Nephron (organoid): ENCODE measurements around the gene ORC6.

Source experiments
- H3K27ac Mint-ChIP-seq, 3 experiments: 2 replicates each; pipeline ENCODE4 v1.8.0; 2020; ENCODE audit warnings: mixed read lengths in 3 of 3, mild to moderate bottlenecking in 2 of 3, moderate library complexity in 1 of 3
- H3K27me3 Mint-ChIP-seq: 2 replicates; pipeline ENCODE4 v1.8.0; 2021; ENCODE audit warnings: low read depth, mild to moderate bottlenecking, moderate library complexity, mixed read lengths
- H3K36me3 Mint-ChIP-seq: 2 replicates; pipeline ENCODE4 v1.8.0; 2020; ENCODE audit warnings: low read depth, mixed read lengths
- H3K4me1 Mint-ChIP-seq: 2 replicates; pipeline ENCODE4 v1.8.0; 2020; ENCODE audit warnings: mixed read lengths
- H3K4me3 Mint-ChIP-seq, 3 experiments: 2 replicates each; pipeline ENCODE4 v1.8.0; 2020; ENCODE audit warnings: mild to moderate bottlenecking in 3 of 3, mixed read lengths in 3 of 3, moderate library complexity in 2 of 3
- H3K9me3 Mint-ChIP-seq: 2 replicates; pipeline ENCODE4 v1.8.0; 2020; ENCODE audit warnings: mixed read lengths
- TF ChIP-seq, protein P1 (sequence below), 3 experiments: fragments of 200-600 bp; sonication (generic); IDR thresholded peaks; one replicate each; pipeline ENCODE4 v1.5.0; 2021; ENCODE audit warnings: antibody characterized with exemption in 3 of 3; ENCODE audit not compliant: unreplicated experiment in 3 of 3

Gene ORC6

GRCh38 chr16:46727184-46727583 lies 37.7 kb downstream of the ORC6 start:
- Mint-ChIP-seq H3K4me1 (no peaks in the 10 kb centered on the region), H3K27ac (no peak overlapping the region), H3K27me3 (peaks cover 7% of the 10 kb centered on the region), H3K9me3 (peaks cover 8% of the 10 kb centered on the region), H3K4me3 (no peak overlapping the region), H3K36me3 (no peaks in the 10 kb centered on the region)
- TF ChIP-seq, protein P1, sequence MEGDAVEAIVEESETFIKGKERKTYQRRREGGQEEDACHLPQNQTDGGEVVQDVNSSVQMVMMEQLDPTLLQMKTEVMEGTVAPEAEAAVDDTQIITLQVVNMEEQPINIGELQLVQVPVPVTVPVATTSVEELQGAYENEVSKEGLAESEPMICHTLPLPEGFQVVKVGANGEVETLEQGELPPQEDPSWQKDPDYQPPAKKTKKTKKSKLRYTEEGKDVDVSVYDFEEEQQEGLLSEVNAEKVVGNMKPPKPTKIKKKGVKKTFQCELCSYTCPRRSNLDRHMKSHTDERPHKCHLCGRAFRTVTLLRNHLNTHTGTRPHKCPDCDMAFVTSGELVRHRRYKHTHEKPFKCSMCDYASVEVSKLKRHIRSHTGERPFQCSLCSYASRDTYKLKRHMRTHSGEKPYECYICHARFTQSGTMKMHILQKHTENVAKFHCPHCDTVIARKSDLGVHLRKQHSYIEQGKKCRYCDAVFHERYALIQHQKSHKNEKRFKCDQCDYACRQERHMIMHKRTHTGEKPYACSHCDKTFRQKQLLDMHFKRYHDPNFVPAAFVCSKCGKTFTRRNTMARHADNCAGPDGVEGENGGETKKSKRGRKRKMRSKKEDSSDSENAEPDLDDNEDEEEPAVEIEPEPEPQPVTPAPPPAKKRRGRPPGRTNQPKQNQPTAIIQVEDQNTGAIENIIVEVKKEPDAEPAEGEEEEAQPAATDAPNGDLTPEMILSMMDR (IDR thresholded peaks at IDR 0.05; ENCODE audit: unreplicated experiment in 3 of 3): no peak

GRCh38 chr16:46727630-46728029 lies 38.2 kb downstream of the ORC6 start:
- no peak overlapping the region for H3K27ac Mint-ChIP-seq
- H3K36me3 Mint-ChIP-seq: no peaks in the 10 kb centered on the region
- no peaks in the 10 kb centered on the region for H3K4me1 Mint-ChIP-seq
- H3K4me3 Mint-ChIP-seq: no peak overlapping the region
- TF ChIP-seq, protein P1 (IDR thresholded peaks at IDR 0.05; ENCODE audit: unreplicated experiment in 3 of 3): no peak
- H3K9me3 Mint-ChIP-seq: peaks cover 8% of the 10 kb centered on the region
- peaks cover 7% of the 10 kb centered on the region for H3K27me3 Mint-ChIP-seq

GRCh38 chr16:46728806-46729205 lies 39.3 kb downstream of the ORC6 start:
- H3K9me3 Mint-ChIP-seq: peaks cover 8% of the 10 kb centered on the region
- H3K27me3 Mint-ChIP-seq: peaks cover 7% of the 10 kb centered on the region
- H3K27ac Mint-ChIP-seq: no peak overlapping the region
- H3K4me1 Mint-ChIP-seq: no peaks in the 10 kb centered on the region
- TF ChIP-seq, protein P1 (IDR thresholded peaks at IDR 0.05; ENCODE audit: unreplicated experiment in 3 of 3): no peak
- H3K4me3 Mint-ChIP-seq: no peak overlapping the region
- H3K36me3 Mint-ChIP-seq: no peaks in the 10 kb centered on the region

GRCh38 chr16:46729326-46729995 lies 40.0 kb downstream of the ORC6 start:
- TF ChIP-seq, protein P1 (IDR thresholded peaks at IDR 0.05; ENCODE audit: unreplicated experiment in 3 of 3): no peak
- Mint-ChIP-seq H3K36me3 (no peaks in the 10 kb centered on the region), H3K27me3 (peaks cover 7% of the 10 kb centered on the region), H3K9me3 (peaks cover 8% of the 10 kb centered on the region), H3K27ac (no peak overlapping the region), H3K4me1 (no peaks in the 10 kb centered on the region), H3K4me3 (no peak overlapping the region)

GRCh38 chr16:46730126-46730525 lies 40.7 kb downstream of the ORC6 start:
- Mint-ChIP-seq H3K9me3 (peaks cover 8% of the 10 kb centered on the region), H3K36me3 (no peaks in the 10 kb centered on the region), H3K4me3 (no peak overlapping the region), H3K4me1 (no peaks in the 10 kb centered on the region), H3K27ac (no peak overlapping the region), H3K27me3 (peaks cover 7% of the 10 kb centered on the region)
- TF ChIP-seq, protein P1 (IDR thresholded peaks at IDR 0.05; ENCODE audit: unreplicated experiment in 3 of 3): no peak
